Right atrium auricular region (tissue), 2 donors: ENCODE results near the gene NABP1. TPM values are rescaled to one million over a fixed set of nuclear protein-coding genes. Genes with fewer than 3 reads are reported as not detected.

Experiments
- DNase-seq: peaks from one replicate; pipeline ENCODE4 v3.0.0-alpha.2; 2019; ENCODE audit warnings: low spot score
- H3K27ac ChIP-seq, 2 donors: fragments of 200-600 bp; sonication (generic); 1 replicate in 1 of 2; 2 replicates in 1 of 2; pipeline ENCODE4 v1.5.1; 2016 to 2019
- H3K27me3 ChIP-seq, 2 donors: fragments of 200-600 bp; sonication (generic); one replicate each; pipeline versions ENCODE4 v1.5.1 to v1.6.0; 2017 to 2019
- H3K36me3 ChIP-seq: fragments of 200-600 bp; sonication (generic); one replicate; pipeline ENCODE4 v1.5.1; 2016
- H3K4me1 ChIP-seq, 2 donors: fragments of 200-600 bp; sonication (generic); one replicate each; pipeline versions ENCODE4 v1.5.1 to v1.6.0; 2017 to 2019
- H3K4me3 ChIP-seq, 2 donors: fragments of 200-600 bp; sonication (generic); 1 replicate in 1 of 2; 2 replicates in 1 of 2; pipeline ENCODE4 v1.5.1; 2017 to 2019; ENCODE audit warnings: mild to moderate bottlenecking in 1 of 2, moderate library complexity in 1 of 2
- H3K9me3 ChIP-seq, 2 donors: fragments of 200-600 bp; sonication (generic); one replicate each; pipeline ENCODE4 v1.5.1; 2019
- total RNA-seq, 2 donors: library from RNA; depleted of rRNA; stranded (reverse); fragments of >200 nt; gene quantifications; one replicate each; pipeline ENCODE4 v1.1.0, GENCODE V29; 2016
- TF ChIP-seq, protein P1 (sequence below), 2 donors: fragments of 200-600 bp; sonication (generic); IDR thresholded peaks; one replicate each; pipeline ENCODE4 v1.5.1; 2019; ENCODE audit warnings: antibody characterized with exemption in 2 of 2

Gene NABP1
- total RNA-seq, 2 donors from 2014 or later = 2.2 to 6.0 TPM

DNA sequence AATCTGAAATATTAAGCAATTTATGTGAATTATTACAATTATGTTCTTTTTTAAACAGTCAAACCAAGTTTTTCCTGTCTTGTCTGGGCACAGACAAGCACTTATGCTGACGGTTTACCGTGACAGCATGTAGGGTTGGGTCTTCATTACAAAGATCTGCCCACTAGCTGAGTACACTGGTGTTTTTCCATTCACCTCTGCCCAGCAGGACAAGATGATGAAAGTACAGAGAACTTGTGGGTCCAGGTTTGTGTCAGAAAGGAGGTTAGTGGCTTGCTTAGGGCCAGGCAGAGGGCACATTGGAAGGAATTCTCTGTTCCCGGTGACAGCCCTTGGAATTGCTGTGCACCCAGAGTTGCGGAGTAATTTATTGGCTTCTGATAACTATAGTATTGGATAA, 14.0 kb downstream of the NABP1 start:
- DNase-seq = no peak
- no peak overlapping the region for H3K27ac ChIP-seq
- no peaks in the 10 kb centered on the region for H3K9me3 ChIP-seq
- peaks cover 0 to 18% of the 10 kb centered on the region in 2 donors for H3K4me1 ChIP-seq
- no peaks in the 10 kb centered on the region for H3K27me3 ChIP-seq
- no peak overlapping the region for H3K4me3 ChIP-seq
- H3K36me3 ChIP-seq = no peaks in the 10 kb centered on the region
- TF ChIP-seq, protein P1, sequence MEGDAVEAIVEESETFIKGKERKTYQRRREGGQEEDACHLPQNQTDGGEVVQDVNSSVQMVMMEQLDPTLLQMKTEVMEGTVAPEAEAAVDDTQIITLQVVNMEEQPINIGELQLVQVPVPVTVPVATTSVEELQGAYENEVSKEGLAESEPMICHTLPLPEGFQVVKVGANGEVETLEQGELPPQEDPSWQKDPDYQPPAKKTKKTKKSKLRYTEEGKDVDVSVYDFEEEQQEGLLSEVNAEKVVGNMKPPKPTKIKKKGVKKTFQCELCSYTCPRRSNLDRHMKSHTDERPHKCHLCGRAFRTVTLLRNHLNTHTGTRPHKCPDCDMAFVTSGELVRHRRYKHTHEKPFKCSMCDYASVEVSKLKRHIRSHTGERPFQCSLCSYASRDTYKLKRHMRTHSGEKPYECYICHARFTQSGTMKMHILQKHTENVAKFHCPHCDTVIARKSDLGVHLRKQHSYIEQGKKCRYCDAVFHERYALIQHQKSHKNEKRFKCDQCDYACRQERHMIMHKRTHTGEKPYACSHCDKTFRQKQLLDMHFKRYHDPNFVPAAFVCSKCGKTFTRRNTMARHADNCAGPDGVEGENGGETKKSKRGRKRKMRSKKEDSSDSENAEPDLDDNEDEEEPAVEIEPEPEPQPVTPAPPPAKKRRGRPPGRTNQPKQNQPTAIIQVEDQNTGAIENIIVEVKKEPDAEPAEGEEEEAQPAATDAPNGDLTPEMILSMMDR (IDR thresholded peaks at IDR 0.05) = no peak

GRCh38 chr2:191692502-191693115, 14.7 kb downstream of the NABP1 start:
- TF ChIP-seq, protein P1 (IDR thresholded peaks at IDR 0.05) = no peak
- Histone ChIP-seq H3K27me3 (no peaks in the 10 kb centered on the region), H3K9me3 (no peaks in the 10 kb centered on the region), H3K27ac (no peak overlapping the region), H3K4me3 (no peak overlapping the region), H3K36me3 (no peaks in the 10 kb centered on the region), H3K4me1 (peaks cover 0 to 18% of the 10 kb centered on the region in 2 donors)
- DNase-seq = no peak

DNA sequence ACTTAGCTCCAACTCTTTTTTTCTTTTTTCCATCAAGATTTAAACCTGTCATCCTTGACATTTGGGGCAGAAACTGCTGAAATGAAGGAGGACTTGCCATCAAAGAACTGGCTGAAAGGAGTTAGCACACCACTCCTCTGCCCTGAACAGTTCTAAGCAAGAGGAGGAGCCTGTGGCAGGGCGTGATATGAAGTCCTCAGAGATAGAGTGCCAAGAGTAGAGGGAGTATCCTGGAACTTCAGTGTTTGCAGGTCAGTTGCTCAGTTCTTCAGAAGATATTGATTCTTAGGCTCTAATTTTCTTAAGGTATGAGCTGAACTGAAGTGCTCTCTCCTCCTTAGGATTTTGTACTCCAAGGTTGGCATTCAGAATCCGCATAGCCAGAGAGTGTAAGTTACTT, 15.2 kb downstream of the NABP1 start:
- H3K36me3 ChIP-seq = no peaks in the 10 kb centered on the region
- H3K27ac ChIP-seq = no peak overlapping the region
- TF ChIP-seq, protein P1 (IDR thresholded peaks at IDR 0.05) = no peak
- H3K27me3 ChIP-seq = no peaks in the 10 kb centered on the region
- no peaks in the 10 kb centered on the region for H3K9me3 ChIP-seq
- no peak for DNase-seq
- no peak overlapping the region for H3K4me3 ChIP-seq
- H3K4me1 ChIP-seq = peaks cover 0 to 18% of the 10 kb centered on the region in 2 donors

DNA sequence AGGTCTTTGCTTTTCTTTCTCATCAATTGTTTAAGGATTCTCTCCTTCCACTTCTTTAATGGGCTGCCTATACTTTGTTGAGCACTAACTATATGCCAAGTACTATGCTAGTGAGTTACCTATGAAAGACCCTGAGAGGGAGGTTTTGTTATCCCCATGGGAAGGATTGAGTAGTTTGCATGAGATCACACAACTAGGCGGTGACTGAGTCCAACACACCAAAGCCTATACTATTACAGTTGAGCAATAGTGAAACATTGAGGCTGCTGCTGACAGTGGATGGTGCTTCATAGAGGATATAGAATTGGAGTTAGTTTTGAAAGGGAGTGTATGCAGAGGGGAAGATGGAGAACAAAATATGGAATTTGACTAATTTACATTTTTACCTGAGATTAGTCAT, 15.8 kb downstream of the NABP1 start:
- Histone ChIP-seq H3K27me3 (no peaks in the 10 kb centered on the region), H3K27ac (no peak overlapping the region), H3K4me3 (no peak overlapping the region), H3K4me1 (peaks cover 0 to 18% of the 10 kb centered on the region in 2 donors), H3K9me3 (no peaks in the 10 kb centered on the region), H3K36me3 (no peaks in the 10 kb centered on the region)
- no peak for DNase-seq
- TF ChIP-seq, protein P1 (IDR thresholded peaks at IDR 0.05) = no peak

DNA sequence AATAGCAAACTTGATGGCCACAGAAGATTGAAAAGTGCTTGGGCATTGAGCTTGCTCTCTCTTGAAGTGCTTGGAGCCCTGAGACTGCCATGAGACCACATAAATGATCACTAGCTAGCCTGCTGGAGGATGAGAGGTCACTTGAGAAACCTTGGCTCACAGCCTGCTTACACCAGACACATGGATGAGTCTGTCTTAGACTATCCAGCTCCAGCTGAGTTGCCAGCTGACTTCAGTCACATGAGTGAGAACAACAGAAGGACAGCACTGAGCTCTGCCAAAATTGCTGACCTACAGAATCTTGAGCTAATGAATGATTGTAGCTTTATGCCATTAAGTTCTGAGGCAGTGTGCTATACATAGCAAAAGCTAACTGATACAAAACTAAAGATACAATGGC, 18.1 kb downstream of the NABP1 start:
- peaks cover 0 to 12% of the 10 kb centered on the region in 2 donors for H3K4me1 ChIP-seq
- H3K36me3 ChIP-seq = no peaks in the 10 kb centered on the region
- H3K4me3 ChIP-seq = no peak overlapping the region
- no peak for DNase-seq
- TF ChIP-seq, protein P1 (IDR thresholded peaks at IDR 0.05) = no peak
- H3K27me3 ChIP-seq = no peaks in the 10 kb centered on the region
- no peak overlapping the region for H3K27ac ChIP-seq
- H3K9me3 ChIP-seq = no peaks in the 10 kb centered on the region

- Histone ChIP-seq H3K9me3 (no peaks in the 10 kb centered on the region), H3K27ac (no peak overlapping the region), H3K4me3 (no peak overlapping the region), H3K36me3 (no peaks in the 10 kb centered on the region), H3K4me1 (peaks cover 0 to 7% of the 10 kb centered on the region in 2 donors), H3K27me3 (no peaks in the 10 kb centered on the region)
- DNase-seq = no peak
- TF ChIP-seq, protein P1 (IDR thresholded peaks at IDR 0.05) = no peak
These were observed 19.0 kb downstream of the NABP1 start for GRCh38 chr2:191696966-191697365.
